Hindlimb muscle (tissue), 1 donor: ENCODE data around the gene AFDN. TPM values are rescaled to one million over a fixed set of nuclear protein-coding genes. Genes with fewer than 3 reads are reported as not detected.
"Not testable (repeated sequence)": the region's sequence is repeated elsewhere in the genome, so short reads cannot be mapped to it uniquely, and the experiment has no call there.

Source experiments
- DNase-seq: peaks from one replicate; pipeline ENCODE4 v3.0.0-alpha.2; 2013
- polyA plus RNA-seq: library from polyadenylated mRNA; unstranded; fragments of 120-200 nt; gene quantifications from one replicate; pipeline ENCODE4 v1.2.1, GENCODE V29; 2013; ENCODE audit not compliant: insufficient read length

The AFDN gene
- polyA plus RNA-seq, 1 donor: 49.3 TPM

GRCh38 chr6:167957626-167958025 is 130.9 kb downstream of the AFDN start:
- DNase-seq: no peak

- DNase-seq: no peak
Observed at GRCh38 chr6:167960579-167960978, 133.9 kb downstream of the AFDN start.

DNA sequence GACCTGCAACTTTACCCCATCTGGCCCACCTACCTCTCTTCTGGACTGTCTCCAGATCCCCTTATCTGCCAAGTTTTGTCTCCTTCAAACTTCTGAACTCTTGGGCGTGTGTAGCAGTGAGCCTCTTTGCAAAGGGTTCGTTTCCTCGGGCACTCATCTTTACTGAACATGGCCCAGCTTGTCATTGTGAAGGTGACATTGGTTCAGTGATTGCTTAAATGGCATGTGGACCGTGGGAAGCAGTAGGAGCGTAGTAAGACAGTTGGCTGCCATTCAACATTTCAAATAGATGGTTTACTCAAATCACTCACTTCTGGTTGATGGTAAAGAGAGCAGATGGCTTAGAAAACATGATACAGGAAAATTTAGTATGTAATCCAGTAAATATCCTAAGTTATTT is 136.0 kb downstream of the AFDN start:
- no peak for DNase-seq

DNA sequence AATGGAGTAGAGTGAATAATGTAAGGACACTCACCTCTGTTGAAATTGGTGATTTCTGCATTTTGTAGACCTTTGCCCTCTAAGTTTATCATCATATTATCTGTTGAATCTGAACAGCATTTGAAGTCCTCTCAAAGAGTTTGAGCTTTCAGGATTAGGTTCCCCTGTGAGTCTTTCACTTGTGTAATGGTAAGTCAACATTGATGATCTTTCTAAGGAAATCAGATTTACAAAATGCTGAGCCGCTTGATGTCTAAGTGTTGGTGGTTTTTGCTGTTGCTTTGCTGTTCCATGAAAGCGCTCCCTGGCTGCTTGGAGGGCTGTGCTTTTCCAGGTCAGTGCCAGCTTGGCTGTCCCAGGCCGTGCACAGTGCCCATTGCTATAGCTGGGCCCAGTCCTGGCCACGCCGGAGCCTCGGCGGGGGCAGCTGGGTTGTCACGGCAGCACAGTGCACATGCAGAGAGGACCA is 136.9 kb downstream of the AFDN start:
- no peak for DNase-seq

- DNase-seq: no peak
Observed at GRCh38 chr6:167965592-167966539, 139.2 kb downstream of the AFDN start.

DNA sequence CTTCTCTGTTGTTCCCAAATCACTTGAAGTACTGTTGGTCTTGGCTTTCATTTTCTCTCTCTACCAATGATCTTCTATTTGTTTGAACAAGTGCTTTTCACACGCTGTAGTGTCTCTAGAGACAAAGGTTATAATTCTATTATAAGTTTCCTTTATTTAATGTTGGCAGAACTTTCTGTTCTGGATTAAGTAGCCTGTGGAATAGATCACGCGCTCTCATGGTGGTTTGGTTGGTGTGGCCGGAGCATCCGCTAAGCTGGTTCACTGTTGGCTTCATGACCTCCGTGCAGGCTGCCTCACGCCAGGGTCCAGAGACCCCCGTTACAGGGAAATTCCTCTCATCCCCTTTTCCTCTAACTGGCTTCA is 139.8 kb downstream of the AFDN start:
- no peak for DNase-seq

DNA sequence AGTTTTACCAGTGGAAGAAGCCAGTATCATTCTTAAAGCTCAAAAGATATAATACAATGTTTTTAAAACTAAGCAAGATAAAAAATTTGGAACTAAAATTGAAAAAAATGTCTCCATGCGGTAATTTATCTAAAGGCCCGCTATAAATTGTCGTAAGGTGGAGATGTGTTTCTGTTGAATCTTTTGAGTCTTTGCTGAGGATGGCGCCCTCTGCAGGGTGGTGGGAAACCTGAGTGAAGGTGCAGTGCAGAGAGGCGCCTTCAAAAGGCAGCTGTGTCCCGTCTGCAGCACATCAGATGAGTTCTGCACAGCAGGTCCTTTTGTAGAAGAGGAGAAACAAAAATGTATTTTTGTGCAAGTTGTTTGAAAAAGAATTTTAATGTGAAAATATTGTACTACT is 141.4 kb downstream of the AFDN start:
- DNase-seq: no peak

DNA sequence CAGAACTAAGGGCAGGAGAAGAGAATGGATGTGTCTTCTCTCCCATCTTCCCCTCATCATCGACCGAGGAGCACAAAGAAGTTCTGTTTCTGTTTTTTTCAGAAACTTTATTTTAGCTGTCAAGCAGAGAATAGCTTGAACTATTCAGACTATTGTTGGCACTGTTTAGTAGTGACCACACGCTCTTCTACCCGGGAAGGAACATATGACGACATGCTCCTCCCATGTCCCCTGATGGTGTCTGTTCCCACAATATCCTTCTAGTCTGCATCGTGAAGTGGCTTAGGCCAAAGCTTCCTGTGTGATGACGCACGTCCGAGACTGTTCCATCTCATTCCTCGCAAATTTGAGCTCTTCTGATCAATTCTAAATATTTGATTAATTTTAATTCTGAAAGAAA is 143.5 kb downstream of the AFDN start:
- no peak for DNase-seq

DNA sequence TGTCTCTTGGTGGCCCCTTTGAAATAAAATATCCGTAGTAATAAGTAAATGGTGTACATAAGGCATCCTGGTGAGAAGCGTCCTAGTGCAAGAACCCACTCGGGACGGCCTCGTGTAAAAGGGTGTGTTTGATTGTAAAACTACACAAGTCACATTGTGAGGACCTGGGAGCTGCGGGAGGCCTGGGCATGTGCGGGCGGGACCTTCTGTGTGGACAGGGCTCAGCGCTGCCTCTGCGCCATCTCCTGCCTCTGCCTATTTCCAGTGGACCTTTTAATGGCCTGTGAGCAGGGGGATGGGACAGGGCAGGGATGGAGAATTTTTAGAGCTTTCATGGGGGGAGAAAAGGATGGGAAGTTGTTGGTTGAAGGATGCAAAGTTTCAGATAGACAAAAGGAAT is 145.5 kb downstream of the AFDN start:
- no peak for DNase-seq

- no peak for DNase-seq
Observed at GRCh38 chr6:167973148-167973885, 146.6 kb downstream of the AFDN start.

- DNase-seq: no peak
Observed at GRCh38 chr6:167974640-167975344, 148.1 kb downstream of the AFDN start.

DNA sequence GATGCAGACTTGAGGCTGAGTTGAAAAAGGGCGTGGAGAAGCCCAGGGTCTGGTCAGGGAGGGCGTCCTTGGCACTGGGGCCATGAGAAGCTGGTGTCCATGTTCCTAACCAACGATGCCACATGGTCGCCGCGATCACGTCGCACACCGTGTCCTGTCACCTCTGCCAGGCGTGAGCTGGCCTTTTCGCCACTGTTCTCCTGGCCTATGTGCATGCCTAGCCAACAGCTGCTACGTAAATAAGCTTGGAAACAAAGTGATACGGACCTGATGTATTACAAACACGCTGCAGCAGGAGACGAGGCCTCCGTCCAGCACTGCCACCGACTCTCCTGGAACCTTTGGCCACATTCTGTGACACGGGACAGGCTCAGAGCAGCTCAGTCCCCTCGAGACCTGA is 148.7 kb downstream of the AFDN start:
- no peak for DNase-seq

- not testable (repeated sequence) for DNase-seq
Observed at GRCh38 chr6:167976116-167976657, 149.5 kb downstream of the AFDN start.

- no peak for DNase-seq
Observed at GRCh38 chr6:167976708-167977107, 150.0 kb downstream of the AFDN start.

GRCh38 chr6:167977717-167978467 is 151.2 kb downstream of the AFDN start:
- no peak for DNase-seq

- no peak for DNase-seq
Observed at GRCh38 chr6:167978607-167979006, 151.9 kb downstream of the AFDN start.

GRCh38 chr6:167979436-167980139 is 152.9 kb downstream of the AFDN start:
- no peak for DNase-seq

GRCh38 chr6:167980911-167981580 is 154.3 kb downstream of the AFDN start:
- DNase-seq: no peak

GRCh38 chr6:167981916-167982462 is 155.3 kb downstream of the AFDN start:
- no peak for DNase-seq

DNA sequence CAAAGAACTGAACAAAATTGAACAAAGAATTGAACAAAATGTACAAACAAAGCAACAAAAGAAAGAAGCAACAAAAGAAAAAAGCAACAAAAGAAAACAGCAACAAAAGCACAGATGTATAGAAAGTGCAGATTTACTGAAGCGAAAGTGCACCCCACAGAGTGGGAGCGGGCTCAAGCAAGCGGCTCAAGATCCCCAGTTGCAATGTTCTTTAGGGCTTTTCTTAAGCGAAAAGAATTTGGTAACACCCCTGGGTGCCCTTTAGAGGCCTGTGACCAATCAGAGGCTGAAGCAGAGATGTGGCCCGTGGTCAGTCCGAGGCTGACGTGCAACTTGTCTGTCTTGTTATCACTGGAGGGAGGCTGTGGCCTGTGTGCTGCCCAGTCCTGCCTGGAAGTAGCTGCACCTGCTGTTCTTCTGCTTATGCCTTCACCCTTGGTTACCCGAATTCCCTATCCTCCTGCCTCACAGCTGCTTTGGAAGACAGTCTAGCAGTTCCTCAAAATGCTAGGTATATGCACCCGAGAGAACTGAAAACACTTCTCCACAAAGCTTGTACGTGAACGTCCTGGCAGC is 157.5 kb downstream of the AFDN start:
- DNase-seq: no peak
